Transverse colon (tissue), 4 donors: Measurements from ENCODE around the gene CACNA1B. TPM values are rescaled to one million over a fixed set of nuclear protein-coding genes. Genes with fewer than 3 reads are reported as not detected.
"Not testable (repeated sequence)": the region's sequence is repeated elsewhere in the genome, so short reads cannot be mapped to it uniquely, and the experiment has no call there.

Experiments
- DNase-seq: peaks from one replicate; pipeline ENCODE4 v3.0.0-alpha.2; 2019
- H3K27ac ChIP-seq, 4 donors: fragments of 200-600 bp; sonication (generic); 2 replicates each; pipeline ENCODE4 v1.5.1; 2016 to 2018; ENCODE audit warnings: inconsistent platforms in 4 of 4
- H3K27me3 ChIP-seq: fragments of 200-600 bp; sonication (generic); 2 replicates; pipeline ENCODE4 v1.5.1; 2017; ENCODE audit warnings: inconsistent platforms
- H3K36me3 ChIP-seq, 4 donors: fragments of 200-600 bp; sonication (generic); 2 replicates each; pipeline ENCODE4 v1.5.1; 2017 to 2019; ENCODE audit warnings: inconsistent platforms in 4 of 4
- H3K4me1 ChIP-seq, 4 donors: fragments of 200-600 bp; sonication (generic); 2 replicates each; pipeline ENCODE4 v1.5.1; 2017 to 2020; ENCODE audit warnings: inconsistent platforms in 4 of 4
- H3K4me3 ChIP-seq, 4 donors: fragments of 200-600 bp; sonication (generic); 1 replicate in 1 of 4; 2 replicates in 3 of 4; pipeline versions ENCODE4 v1.5.1 to v1.6.1; 2017 to 2019; ENCODE audit warnings: inconsistent platforms in 4 of 4
- H3K9me3 ChIP-seq, 2 donors: fragments of 200-600 bp; sonication (generic); 2 replicates each; pipeline ENCODE4 v1.5.1; 2017 to 2019; ENCODE audit warnings: inconsistent platforms in 2 of 2
- EP300 ChIP-seq: sonication (generic); formaldehyde crosslinking; IDR thresholded peaks from one replicate; pipeline ENCODE4 v1.6.1; 2017; ENCODE audit warnings: antibody characterized with exemption, low read depth
- POLR2A ChIP-seq: fragments of 450-650 bp; IDR thresholded peaks from one replicate; pipeline ENCODE4 v1.6.1; 2016; ENCODE audit warnings: antibody characterized with exemption, mild to moderate bottlenecking, moderate library complexity
- POLR2AphosphoS5 ChIP-seq, 3 donors: sonication (generic); formaldehyde crosslinking; IDR thresholded peaks; one replicate each; pipeline ENCODE4 v1.6.1; 2016; ENCODE audit warnings: antibody characterized with exemption in 3 of 3
- WGBS, 2 donors: methylation state at CpG; one replicate each; pipeline ENCODE4 v1.1.5; 2018; ENCODE audit warnings: low coverage in 1 of 2; 5-methylcytosine and 5-hydroxymethylcytosine counted together
- in situ Hi-C, 4 donors: fragments of 200-750 bp; cut with MboI; loops; one replicate each; pipeline versions ENCODE4 v1.15.0 to v1.15.1; 2017; ENCODE audit warnings: low sequenced_read_pairs in 3 of 4, low pct_ligation_motif_present in 1 of 4, low pct_unique_long_range_greater_than_20kb in 1 of 4
- intact Hi-C: fragments of 100-400 bp; cut with DNase I; formaldehyde crosslinking; loops from one replicate; pipeline ENCODE4 v1.15.1; 2023; ENCODE audit warnings: low total_unique reads
- total RNA-seq, 4 donors: library from RNA; depleted of rRNA; stranded (reverse); fragments of >200 nt; gene quantifications; one replicate each; pipeline ENCODE4 v1.1.0, GENCODE V29; 2016
- TF ChIP-seq, protein P1 (sequence below), 5 experiments: fragments of 200-600 bp in 3 of 5; fragments of 450-650 bp in 2 of 5; sonication (generic) in 3 of 5; IDR thresholded peaks; 1 replicate in 2 of 5; 2 replicates in 3 of 5; pipeline ENCODE4 v1.5.1; 2016 to 2017; ENCODE audit warnings: antibody characterized with exemption in 5 of 5, inconsistent platforms in 3 of 5, mild to moderate bottlenecking in 2 of 5, moderate library complexity in 1 of 5

CACNA1B gene
- total RNA-seq, 4 donors from 2014 or later = 0.27 to 0.40 (median 0.35) TPM

GRCh38 chr9:138122201-138122600 lies 244.6 kb downstream of the CACNA1B start:
- in situ Hi-C loops (no loop called here), intact Hi-C loops (no loop called here)
- Histone ChIP-seq H3K4me3 (no peak overlapping the region), H3K27ac (no peak overlapping the region), H3K36me3 (no peaks in the 10 kb centered on the region), H3K27me3 (no peaks in the 10 kb centered on the region), H3K9me3 (no peaks in the 10 kb centered on the region), H3K4me1 (no peaks in the 10 kb centered on the region)
- WGBS, 2 donors = 57 to 89% methylated on average over 1 to 17 of the region's 17 CpGs
- no peak for DNase-seq
- TF ChIP-seq, protein P1, sequence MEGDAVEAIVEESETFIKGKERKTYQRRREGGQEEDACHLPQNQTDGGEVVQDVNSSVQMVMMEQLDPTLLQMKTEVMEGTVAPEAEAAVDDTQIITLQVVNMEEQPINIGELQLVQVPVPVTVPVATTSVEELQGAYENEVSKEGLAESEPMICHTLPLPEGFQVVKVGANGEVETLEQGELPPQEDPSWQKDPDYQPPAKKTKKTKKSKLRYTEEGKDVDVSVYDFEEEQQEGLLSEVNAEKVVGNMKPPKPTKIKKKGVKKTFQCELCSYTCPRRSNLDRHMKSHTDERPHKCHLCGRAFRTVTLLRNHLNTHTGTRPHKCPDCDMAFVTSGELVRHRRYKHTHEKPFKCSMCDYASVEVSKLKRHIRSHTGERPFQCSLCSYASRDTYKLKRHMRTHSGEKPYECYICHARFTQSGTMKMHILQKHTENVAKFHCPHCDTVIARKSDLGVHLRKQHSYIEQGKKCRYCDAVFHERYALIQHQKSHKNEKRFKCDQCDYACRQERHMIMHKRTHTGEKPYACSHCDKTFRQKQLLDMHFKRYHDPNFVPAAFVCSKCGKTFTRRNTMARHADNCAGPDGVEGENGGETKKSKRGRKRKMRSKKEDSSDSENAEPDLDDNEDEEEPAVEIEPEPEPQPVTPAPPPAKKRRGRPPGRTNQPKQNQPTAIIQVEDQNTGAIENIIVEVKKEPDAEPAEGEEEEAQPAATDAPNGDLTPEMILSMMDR (IDR thresholded peaks at IDR 0.05) = no peak
- TF ChIP-seq POLR2AphosphoS5 (IDR thresholded peaks at IDR 0.05) = no peak
- TF ChIP-seq EP300 = no peak
- no peak for TF ChIP-seq POLR2A

- TF ChIP-seq, protein P1 (IDR thresholded peaks at IDR 0.05) = no peak
- no peak for TF ChIP-seq EP300
- TF ChIP-seq POLR2A = no peak
- no peak for TF ChIP-seq POLR2AphosphoS5 (IDR thresholded peaks at IDR 0.05)
- Histone ChIP-seq H3K9me3 (no peaks in the 10 kb centered on the region), H3K4me1 (no peaks in the 10 kb centered on the region), H3K36me3 (no peaks in the 10 kb centered on the region), H3K4me3 (no peak overlapping the region), H3K27ac (no peak overlapping the region), H3K27me3 (no peaks in the 10 kb centered on the region)
- in situ Hi-C loops = no loop called here
- WGBS, 2 donors = 71% methylated on average over 13 of the region's 13 CpGs; no CpG with 5 or more reads in 1 of the 2 donors
- DNase-seq = no peak
- intact Hi-C loops = no loop called here
Measured at GRCh38 chr9:138122676-138123075, 245.1 kb downstream of the CACNA1B start.

DNA sequence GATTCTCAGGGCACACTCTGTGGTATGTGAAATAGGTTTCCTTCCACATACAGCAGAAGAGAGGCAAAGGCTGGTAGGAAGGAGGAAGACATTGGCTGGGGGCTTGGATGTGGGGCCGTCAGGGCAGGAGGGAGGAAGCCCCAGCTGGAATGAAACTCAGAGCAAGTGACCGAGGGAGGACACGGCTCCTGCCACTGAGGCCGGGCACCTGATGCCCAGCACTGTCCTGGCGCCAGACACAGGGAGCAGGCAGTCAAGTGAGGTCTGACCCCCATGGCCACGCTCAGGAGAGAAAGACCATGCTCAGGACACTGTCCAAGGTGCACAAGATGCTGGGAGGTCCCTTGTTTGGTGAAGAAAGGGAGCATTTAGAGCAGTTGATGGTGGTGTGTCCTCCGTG lies 245.5 kb downstream of the CACNA1B start:
- TF ChIP-seq POLR2AphosphoS5 (IDR thresholded peaks at IDR 0.05) (no peak), EP300 (no peak), POLR2A (no peak)
- TF ChIP-seq, protein P1 (IDR thresholded peaks at IDR 0.05) = no peak
- no peak for DNase-seq

DNA sequence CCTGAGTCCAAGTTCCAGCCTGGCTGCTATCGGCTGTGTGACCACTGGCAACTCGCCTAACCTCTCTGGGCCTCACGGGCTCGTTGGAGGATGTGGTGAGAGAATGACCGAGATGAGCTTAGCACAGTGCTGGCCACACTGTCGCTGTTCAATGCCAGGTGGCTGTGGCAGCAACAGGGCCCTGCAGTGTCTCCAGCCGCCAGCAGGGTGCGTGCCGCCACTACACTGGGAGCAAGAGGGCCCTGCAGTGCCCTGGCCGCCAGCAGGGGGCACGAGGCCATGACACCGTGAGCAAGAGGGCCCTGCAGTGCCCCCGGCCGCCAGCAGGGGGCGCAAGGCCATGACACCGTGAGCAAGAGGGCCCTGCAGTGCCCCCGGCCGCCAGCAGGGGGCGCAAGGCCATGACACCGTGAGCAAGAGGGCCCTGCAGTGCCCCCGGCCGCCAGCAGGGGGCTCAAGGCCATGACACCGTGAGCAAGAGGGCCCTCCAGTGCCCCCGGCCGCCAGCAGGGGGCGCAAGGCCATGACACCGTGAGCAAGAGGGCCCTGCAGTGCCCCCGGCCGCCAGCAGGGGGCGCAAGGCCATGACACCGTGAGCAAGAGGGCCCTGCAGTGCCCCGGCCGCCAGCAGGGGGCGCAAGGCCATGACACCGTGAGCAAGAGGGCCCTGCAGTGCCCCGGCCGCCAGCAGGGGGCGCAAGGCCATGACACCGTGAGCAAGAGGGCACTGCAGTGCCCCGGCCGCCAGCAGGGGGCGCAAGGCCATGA lies 248.7 kb downstream of the CACNA1B start:
- H3K4me1 ChIP-seq, H3K36me3 ChIP-seq, intact Hi-C loops, H3K27ac ChIP-seq, H3K9me3 ChIP-seq, H3K4me3 ChIP-seq, in situ Hi-C loops, H3K27me3 ChIP-seq, DNase-seq: not testable (repeated sequence)
- WGBS, 2 donors = 79% methylated on average over 5 of the region's 42 CpGs; no CpG with 5 or more reads in 1 of the 2 donors

More for the DNA sequence above, 245.5 kb downstream of the CACNA1B start:
- intact Hi-C loops (no loop called here), in situ Hi-C loops (no loop called here)
- no peaks in the 10 kb centered on the region for H3K4me1 ChIP-seq
- no peak overlapping the region for H3K4me3 ChIP-seq
- 61 to 85% methylated on average over 3 to 7 of the region's 7 CpGs for WGBS, 2 donors
- no peaks in the 10 kb centered on the region for H3K27me3 ChIP-seq
- no peaks in the 10 kb centered on the region for H3K9me3 ChIP-seq
- H3K27ac ChIP-seq = no peak overlapping the region
- no peaks in the 10 kb centered on the region for H3K36me3 ChIP-seq

DNA sequence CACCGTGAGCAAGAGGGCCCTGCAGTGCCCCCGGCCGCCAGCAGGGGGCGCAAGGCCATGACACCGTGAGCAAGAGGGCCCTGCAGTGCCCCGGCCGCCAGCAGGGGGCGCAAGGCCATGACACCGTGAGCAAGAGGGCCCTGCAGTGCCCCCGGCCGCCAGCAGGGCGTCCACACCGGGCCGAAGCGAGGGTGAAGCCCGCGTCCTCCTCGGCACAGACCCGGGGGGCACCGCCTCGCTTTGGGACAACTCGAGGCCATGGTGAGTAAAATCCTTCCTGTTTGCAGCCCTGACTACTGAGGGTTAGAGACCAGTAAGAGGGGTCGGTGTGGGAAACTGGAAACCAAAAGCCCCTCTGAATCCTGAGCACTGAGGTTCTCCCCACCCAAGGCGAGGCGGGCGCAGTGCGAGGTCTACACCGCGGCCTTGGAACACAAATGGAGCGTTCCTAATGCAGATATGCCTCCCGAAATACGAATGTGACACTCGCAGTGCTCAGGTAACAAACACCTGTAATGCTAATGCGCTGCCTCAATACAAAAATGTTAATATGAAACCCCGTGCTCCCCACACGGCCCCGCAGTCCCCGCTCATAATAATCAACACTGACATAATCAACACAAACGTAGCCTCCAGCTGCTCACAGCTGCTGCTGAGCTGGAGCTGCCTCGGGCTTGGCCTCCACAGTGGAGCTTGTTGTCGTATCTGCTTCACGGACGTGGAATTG lies 249.4 kb downstream of the CACNA1B start:
- in situ Hi-C loops, H3K36me3 ChIP-seq, H3K27me3 ChIP-seq, DNase-seq, H3K4me1 ChIP-seq, intact Hi-C loops, H3K4me3 ChIP-seq, H3K27ac ChIP-seq, H3K9me3 ChIP-seq: not testable (repeated sequence)
- 79% methylated on average over 22 of the region's 43 CpGs; no CpG with 5 or more reads in 1 of the 2 donors for WGBS, 2 donors

DNA sequence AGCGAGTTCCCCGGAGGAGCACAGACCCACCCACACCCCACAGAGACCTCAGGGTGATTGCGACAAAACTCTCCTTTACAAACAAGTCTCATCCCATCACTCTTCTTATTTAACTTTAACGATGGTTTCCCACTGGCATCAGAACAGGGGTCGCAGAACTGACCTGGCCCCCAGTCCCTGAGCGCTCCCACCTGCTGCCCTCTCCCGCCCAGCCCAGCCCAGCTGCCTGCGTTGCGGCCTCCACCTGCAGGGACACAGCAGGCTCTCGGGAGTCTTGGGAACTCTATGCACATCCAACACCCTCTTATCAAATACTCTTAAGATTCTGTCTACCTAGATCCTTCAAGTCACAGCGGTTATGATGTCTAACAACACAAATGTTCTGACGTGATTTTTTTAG lies 250.4 kb downstream of the CACNA1B start:
- in situ Hi-C loops, intact Hi-C loops, H3K27ac ChIP-seq, H3K9me3 ChIP-seq, H3K27me3 ChIP-seq, H3K36me3 ChIP-seq, H3K4me3 ChIP-seq, H3K4me1 ChIP-seq, DNase-seq: not testable (repeated sequence)
- WGBS, 2 donors = 85% methylated on average over 9 of the region's 12 CpGs; no CpG with 5 or more reads in 1 of the 2 donors

DNA sequence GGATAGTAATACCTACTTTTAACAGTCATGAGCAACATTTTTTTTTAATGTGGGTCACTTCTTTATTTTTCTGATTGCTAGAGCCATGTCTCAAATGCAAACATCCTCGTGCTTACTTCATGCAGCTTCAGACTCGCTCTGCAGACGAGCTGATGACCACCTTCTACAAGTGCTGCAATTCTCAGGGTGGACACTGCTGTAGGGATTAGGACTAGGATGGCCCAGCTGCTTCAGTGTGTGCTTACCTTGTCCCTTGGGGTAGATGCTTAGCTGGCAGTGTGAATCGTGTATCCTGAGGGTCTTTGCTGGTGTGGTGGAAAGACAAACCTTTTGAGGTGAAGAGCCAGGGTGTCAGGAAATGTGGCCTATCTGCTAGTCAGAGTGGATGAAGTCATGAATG lies 251.7 kb downstream of the CACNA1B start:
- H3K9me3 ChIP-seq, H3K27ac ChIP-seq, intact Hi-C loops, H3K4me3 ChIP-seq, in situ Hi-C loops, DNase-seq, H3K4me1 ChIP-seq, H3K36me3 ChIP-seq, H3K27me3 ChIP-seq: not testable (repeated sequence)
- 86% methylated on average over 4 of the region's 4 CpGs; no CpG with 5 or more reads in 1 of the 2 donors for WGBS, 2 donors
